ENCODE results near the gene FCGR3A. TPM values are rescaled to one million over a fixed set of nuclear protein-coding genes. Genes with fewer than 3 reads are reported as not detected.

Gene FCGR3A
- total and polyA plus RNA-seq, 2 of the 8 experiments (the other 6 are each of a cell fraction or from before 2014, with no cell fraction given) = not detected

DNA sequence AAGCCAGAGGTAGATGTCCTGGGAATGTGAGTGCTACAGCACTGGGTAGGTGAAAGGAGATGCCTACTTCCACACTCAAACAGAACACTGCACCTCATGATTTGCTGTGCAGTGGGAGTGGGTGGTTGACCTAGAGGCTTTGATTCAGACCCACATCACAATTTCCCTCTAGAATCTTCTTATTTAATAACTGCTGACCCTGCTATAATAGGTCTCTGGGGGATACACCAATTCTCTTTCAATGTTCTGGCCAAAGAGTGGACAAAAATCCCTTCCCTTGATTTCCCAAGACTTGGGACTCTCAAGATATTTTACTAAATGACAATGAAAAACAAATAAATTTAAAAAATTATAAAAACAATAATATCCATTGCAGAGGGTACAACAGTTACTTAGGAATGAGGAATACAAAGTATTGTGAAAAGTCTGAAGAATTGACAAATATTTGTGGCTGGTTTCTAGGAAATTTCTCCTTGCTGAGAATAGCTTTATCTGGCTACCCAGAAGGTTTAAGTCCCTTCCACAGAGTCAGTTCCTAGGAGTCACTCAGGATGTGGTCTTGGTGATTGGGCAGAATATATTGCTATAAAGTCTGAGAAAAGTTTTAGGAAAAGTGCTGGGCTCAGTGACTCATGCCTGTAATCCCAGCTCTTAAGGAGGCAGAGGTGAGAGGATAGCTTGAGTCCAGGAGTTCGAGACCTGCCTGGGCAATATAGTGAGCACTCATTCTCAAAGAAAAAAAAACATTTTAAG, 46.8 kb downstream of the FCGR3A start:
- Histone ChIP-seq H3K18ac (ENCODE audit: extremely low read depth, low read length) (no peak overlapping the region), H4K20me1 (replicated peaks in 1 of 2; ENCODE audit: control insufficient read depth in 1 of 2, insufficient read depth in 2 of 2, low read length in 2 of 2) (no peaks in the 10 kb centered on the region), H3K36me3 (ENCODE audit: control insufficient read depth in 2 of 4, insufficient read depth in 4 of 4, low read length in 3 of 4) (no peaks in the 10 kb centered on the region), H3K27me3 (replicated peaks in 1 of 4; ENCODE audit: control insufficient read depth in 3 of 4, extremely low read depth in 1 of 4, insufficient read depth in 3 of 4, low read length in 3 of 4) (no peaks in the 10 kb centered on the region; a peak in 1 of 7 replicates), H2BK15ac (ENCODE audit: low read length) (no peak overlapping the region), H2BK5ac (ENCODE audit: low read depth, low read length) (no peak overlapping the region), H3K23ac (ENCODE audit: insufficient read length) (no peak overlapping the region), H3K79me1 (ENCODE audit: low read depth, low read length) (no peaks in the 10 kb centered on the region), H2BK12ac (ENCODE audit: low read depth, low read length) (no peak overlapping the region), H3K14ac (ENCODE audit: insufficient read length) (no peak overlapping the region), H4K5ac (ENCODE audit: insufficient read length, low read depth, low read length) (no peak overlapping the region), H3K56ac (replicated peaks; ENCODE audit: insufficient read length, low read depth, low read length) (no peak overlapping the region), H3K9me3 (ENCODE audit: insufficient read depth in 2 of 2, low read depth in 1 of 2, low read length in 1 of 2) (no peaks in the 10 kb centered on the region), H3K27ac (ENCODE audit: low read depth, low read length) (no peak overlapping the region), H4K8ac (ENCODE audit: extremely low read depth, insufficient read depth, low read length) (no peak overlapping the region), H2AK5ac (ENCODE audit: low read depth, low read length) (no peak overlapping the region), H4K91ac (replicated peaks; ENCODE audit: insufficient read length, low read length) (no peak overlapping the region), H3K4me3 (ENCODE audit: extremely low read depth in 1 of 4, insufficient read depth in 2 of 4, low read depth in 3 of 4, low read length in 4 of 4) (no peak overlapping the region), H3K9ac (replicated peaks in 1 of 4; ENCODE audit: extremely low read depth in 1 of 4, low read depth in 3 of 4, low read length in 3 of 4) (no peak overlapping the region), H3K4me2 (ENCODE audit: insufficient read depth in 1 of 2, low read depth in 2 of 2, low read length in 2 of 2) (no peak overlapping the region), H2AFZ (ENCODE audit: low read length) (no peak overlapping the region; the same call in 1 of the 2 replicates), H3K4ac (replicated peaks; ENCODE audit: insufficient read length, low read depth, low read length) (no peak overlapping the region), H3K4me1 (replicated peaks in 1 of 4; ENCODE audit: control insufficient read depth in 3 of 4, insufficient read depth in 4 of 4, low read length in 3 of 4) (peaks cover 0 to 6% (median 0%) of the 10 kb centered on the region in 4 experiments; a peak in 3 of 7 replicates), H3K79me2 (ENCODE audit: control insufficient read depth in 1 of 2, insufficient read depth in 2 of 2, low read length in 2 of 2) (no peaks in the 10 kb centered on the region), H2BK120ac (replicated peaks; ENCODE audit: low read depth, low read length) (no peak overlapping the region), H3K23me2 (ENCODE audit: low read depth, low read length) (no peaks in the 10 kb centered on the region), H2BK20ac (ENCODE audit: low read length) (no peak overlapping the region)
- 64% methylated on average over 1 of the region's 1 CpG; no CpG with 5 or more reads in 1 of the 2 experiments for WGBS, 2 experiments (ENCODE audit: extremely low coverage in 1 of 2, insufficient coverage in 1 of 2, insufficient read length in 1 of 2, insufficient replicate concordance in 2 of 2, low coverage in 1 of 2, low lambda C conversion rate in 2 of 2, missing lambda C conversion rate in 1 of 2)
- ChIA-PET CTCF (ENCODE audit: partially characterized antibody) (interaction anchor here (0.9 to 1.3 kb wide), 3 partner anchors 8 to 239 kb away, joined by 3 read pairs; no protein-coding TSS in a partner anchor), POLR2A (ENCODE audit: partially characterized antibody) (no interaction called here)
- no peak for DNase-seq (ENCODE audit: low read depth in 1 of 2, low spot score in 2 of 2)
- no peak for FAIRE-seq
- no peak for TF ChIP-seq TAF7 (optimal IDR thresholded peaks at IDR 0.05; ENCODE audit: borderline replicate concordance, low read depth, low read length)
- TF ChIP-seq NANOG (IDR thresholded peaks at IDR 0.05; ENCODE audit: insufficient read depth, low read depth, low read length, poor library complexity, severe bottlenecking) = no peak
- no peak for TF ChIP-seq E2F6 (IDR thresholded peaks at IDR 0.05)
- TF ChIP-seq RXRA (IDR thresholded peaks at IDR 0.05; ENCODE audit: insufficient read depth, low read depth, low read length) = no peak
- TF ChIP-seq HDAC2 (IDR thresholded peaks at IDR 0.05; ENCODE audit: borderline replicate concordance in 1 of 2, low read depth in 2 of 2, low read length in 2 of 2) = no peak
- no peak for TF ChIP-seq USF2 (IDR thresholded peaks at IDR 0.05; ENCODE audit: low read length)
- TF ChIP-seq RAD21 (IDR thresholded peaks at IDR 0.05 in 1 of 2, conservative IDR thresholded peaks at IDR 0.05 in 1 of 2; ENCODE audit: low read depth in 2 of 2, low read length in 2 of 2) = no peak
- no peak for TF ChIP-seq EGR1 (IDR thresholded peaks at IDR 0.05; ENCODE audit: borderline replicate concordance, low read depth, low read length)
- no peak for TF ChIP-seq TAF1 (IDR thresholded peaks at IDR 0.05; ENCODE audit: low read depth, low read length)
- TF ChIP-seq SIRT6 (IDR thresholded peaks at IDR 0.05; ENCODE audit: low read length) = no peak

Data from H1 (cell line).